Mammary epithelial cell (primary cell): Measurements from ENCODE around the gene SMIM7.

Experiments used
- EZH2 ChIP-seq: IDR thresholded peaks from 2 replicates; pipeline ENCODE4 v1.6.1; 2012; ENCODE audit warnings: low read length, inconsistent platforms, borderline replicate concordance
- TF ChIP-seq, protein P1 (sequence below), 2 donors: IDR thresholded peaks in 1 of 2; conservative IDR thresholded peaks in 1 of 2; 2 replicates each; pipeline ENCODE4 v1.5.1; 2011 to 2012; ENCODE audit warnings: inconsistent platforms in 2 of 2, low read length in 2 of 2, mild to moderate bottlenecking in 2 of 2, control low read depth in 1 of 2, low read depth in 1 of 2; ENCODE audit not compliant: insufficient read depth in 1 of 2; ENCODE audit errors: extremely low read depth in 1 of 2

DNA sequence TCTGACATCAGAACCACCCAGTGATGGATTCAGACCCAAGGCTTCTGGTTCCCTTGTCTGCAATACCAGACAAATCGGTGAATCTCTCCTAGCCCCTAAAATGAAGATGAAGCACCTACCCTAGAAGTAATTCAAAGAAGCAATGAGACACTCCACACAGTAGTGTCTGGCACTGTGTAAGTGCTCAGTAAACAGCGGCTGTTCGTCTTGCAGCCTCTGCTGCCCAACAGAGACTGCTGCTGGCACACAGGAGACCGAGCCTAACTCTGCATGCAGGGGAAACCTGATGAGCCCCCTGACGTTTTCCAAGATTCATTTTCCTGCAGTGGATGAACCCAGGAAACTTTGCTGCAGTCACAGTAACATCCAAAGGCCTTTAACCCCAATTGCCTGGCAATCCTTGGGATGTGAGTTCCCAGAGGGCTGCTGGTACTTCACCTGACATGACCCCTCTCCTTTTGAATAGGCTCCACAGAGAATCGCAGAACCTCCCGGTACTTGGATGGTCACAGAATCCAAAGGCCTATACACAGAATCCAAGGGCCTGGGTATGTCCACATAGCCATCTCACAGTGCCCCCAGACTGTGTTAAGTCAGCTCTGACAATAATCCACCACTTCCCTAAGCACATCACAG lies 38.7 kb downstream of the SMIM7 start:
- TF ChIP-seq, protein P1, sequence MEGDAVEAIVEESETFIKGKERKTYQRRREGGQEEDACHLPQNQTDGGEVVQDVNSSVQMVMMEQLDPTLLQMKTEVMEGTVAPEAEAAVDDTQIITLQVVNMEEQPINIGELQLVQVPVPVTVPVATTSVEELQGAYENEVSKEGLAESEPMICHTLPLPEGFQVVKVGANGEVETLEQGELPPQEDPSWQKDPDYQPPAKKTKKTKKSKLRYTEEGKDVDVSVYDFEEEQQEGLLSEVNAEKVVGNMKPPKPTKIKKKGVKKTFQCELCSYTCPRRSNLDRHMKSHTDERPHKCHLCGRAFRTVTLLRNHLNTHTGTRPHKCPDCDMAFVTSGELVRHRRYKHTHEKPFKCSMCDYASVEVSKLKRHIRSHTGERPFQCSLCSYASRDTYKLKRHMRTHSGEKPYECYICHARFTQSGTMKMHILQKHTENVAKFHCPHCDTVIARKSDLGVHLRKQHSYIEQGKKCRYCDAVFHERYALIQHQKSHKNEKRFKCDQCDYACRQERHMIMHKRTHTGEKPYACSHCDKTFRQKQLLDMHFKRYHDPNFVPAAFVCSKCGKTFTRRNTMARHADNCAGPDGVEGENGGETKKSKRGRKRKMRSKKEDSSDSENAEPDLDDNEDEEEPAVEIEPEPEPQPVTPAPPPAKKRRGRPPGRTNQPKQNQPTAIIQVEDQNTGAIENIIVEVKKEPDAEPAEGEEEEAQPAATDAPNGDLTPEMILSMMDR (conservative IDR thresholded peaks at IDR 0.05 in 1 of 2, IDR thresholded peaks at IDR 0.05 in 1 of 2; ENCODE audit: extremely low read depth in 1 of 2, insufficient read depth in 1 of 2, low read depth in 1 of 2, low read length in 2 of 2): no peak
- TF ChIP-seq EZH2: no peak
